Cerebellar cortex (tissue), 1 donor: ENCODE results near the gene PLEKHG7.
A peak's percentile ranks its signal among the peaks of the same experiment; 100 is the strongest.
"Not testable (repeated sequence)": the region's sequence is repeated elsewhere in the genome, so short reads cannot be mapped to it uniquely, and the experiment has no call there.

ENCODE experiments used
- DNase-seq: peaks from one replicate; pipeline ENCODE4 v3.0.0-alpha.2; 2015; ENCODE audit warnings: low spot score

PLEKHG7 gene

DNA sequence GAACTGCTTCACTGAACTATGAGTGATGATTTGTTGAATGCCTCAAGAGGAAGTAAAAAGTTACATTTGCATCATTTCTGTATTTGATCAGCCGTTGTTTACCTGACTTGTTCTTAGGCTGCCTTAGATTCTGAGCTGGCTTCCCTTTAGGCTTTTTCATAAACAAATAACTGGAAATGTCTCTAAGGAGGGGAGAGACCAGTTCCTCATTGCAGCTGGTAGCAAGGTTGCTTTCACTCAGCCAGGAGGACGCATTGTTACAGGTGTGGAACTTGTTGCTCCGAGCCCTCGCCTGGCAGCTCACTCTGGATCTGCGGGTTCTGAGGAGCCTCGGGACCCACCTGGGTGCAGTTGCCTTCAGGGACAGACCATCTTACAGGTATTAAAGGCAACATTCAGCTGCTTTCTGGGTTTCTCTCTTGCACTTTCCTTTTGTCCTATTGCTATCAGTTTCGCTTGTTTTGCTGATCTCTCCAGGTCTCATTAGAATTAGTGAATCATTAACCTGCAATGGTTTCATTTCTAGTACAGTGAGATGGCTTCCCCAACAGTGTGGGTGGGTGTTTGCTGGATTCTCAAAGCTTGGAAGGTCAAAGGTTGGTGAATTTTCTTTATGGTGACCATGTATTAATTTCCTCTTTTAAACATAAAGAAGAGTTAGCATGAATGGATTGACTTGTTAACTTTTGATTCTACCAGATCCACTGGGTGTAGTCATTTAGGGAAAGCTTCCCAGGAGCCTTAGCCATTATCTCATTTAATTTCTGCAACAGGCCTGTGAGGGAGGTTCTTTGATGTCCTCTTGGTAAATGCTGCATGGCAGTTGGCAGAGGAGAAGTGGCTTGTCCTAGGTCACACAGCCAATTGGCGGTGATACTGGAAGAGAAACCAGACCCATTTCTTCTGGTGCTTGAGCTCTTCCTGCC, at the start of gene PLEKHG7:
TSS of gene PLEKHG7 (plus strand) at position 236 of the 926 bp plus-strand sequence. CDS start 3,643 bp downstream, outside the sequence.
- DNase-seq = no peak

DNA sequence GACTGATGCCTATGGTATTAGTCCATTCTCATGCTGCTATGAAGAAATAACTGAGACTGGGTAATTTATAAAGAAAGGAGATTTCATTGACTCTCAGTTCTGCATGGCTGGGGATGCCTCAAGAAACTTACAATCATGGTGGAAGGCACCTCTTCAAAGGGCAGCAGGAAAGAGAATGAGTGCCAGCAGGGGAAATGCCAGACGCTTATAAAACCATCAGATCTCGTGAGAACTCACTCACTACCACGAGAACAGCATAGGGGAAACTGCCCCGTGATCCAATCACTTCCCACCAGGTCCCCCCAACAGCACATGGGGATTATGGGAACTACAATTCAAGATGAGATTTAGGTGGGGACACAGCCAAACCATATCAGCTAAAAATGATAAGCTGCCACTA, 48.5 kb upstream of the PLEKHG7 start:
- DNase-seq = not testable (repeated sequence)

- DNase-seq = no peak
Measured at GRCh38 chr12:92654929-92655328, 47.9 kb upstream of the PLEKHG7 start.

- no peak for DNase-seq
Measured at GRCh38 chr12:92656911-92657310, 45.9 kb upstream of the PLEKHG7 start.

GRCh38 chr12:92657770-92658169, 45.0 kb upstream of the PLEKHG7 start:
- DNase-seq = no peak

- DNase-seq = no peak
Measured at GRCh38 chr12:92658611-92659010, 44.2 kb upstream of the PLEKHG7 start.

DNA sequence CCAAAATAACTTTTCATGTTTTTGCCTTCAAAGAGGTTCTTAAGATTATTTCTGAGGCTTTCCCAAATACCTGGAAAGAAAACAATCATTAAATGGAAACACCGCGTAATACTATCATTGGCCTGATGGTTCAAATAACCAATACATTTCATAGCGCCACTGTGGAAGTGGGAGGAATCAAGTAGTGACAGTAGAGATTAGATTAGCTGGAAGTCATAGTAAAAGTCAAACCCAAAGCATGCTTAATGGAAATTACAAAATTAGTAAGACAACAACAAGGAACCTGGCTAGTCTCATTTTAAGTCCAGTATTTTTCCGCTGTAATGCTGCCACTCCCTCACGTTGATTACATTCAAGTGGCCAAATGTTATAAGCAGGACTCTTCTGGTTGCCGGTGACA, 41.5 kb upstream of the PLEKHG7 start:
- no peak for DNase-seq

DNA sequence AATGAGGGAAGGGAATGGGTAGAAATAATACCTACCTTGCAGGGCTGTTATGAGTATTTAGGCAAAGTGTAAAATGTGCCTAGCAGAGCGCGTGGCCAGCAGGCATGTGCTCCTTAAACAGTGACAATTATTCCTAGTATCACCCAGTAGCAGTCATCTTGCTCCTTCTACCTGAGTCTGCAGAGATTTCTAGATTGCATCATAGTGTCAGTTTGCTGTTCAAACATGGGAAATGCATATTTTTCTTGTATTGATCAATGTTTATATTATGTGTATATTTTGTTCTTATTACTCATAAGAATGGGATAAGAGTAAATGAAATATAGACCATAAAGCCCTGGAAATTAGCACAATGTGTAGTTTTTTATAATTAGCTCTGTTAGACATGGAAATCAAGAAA, 37.3 kb upstream of the PLEKHG7 start:
- no peak for DNase-seq

- no peak for DNase-seq
Measured at GRCh38 chr12:92668739-92669138, 34.0 kb upstream of the PLEKHG7 start.

DNA sequence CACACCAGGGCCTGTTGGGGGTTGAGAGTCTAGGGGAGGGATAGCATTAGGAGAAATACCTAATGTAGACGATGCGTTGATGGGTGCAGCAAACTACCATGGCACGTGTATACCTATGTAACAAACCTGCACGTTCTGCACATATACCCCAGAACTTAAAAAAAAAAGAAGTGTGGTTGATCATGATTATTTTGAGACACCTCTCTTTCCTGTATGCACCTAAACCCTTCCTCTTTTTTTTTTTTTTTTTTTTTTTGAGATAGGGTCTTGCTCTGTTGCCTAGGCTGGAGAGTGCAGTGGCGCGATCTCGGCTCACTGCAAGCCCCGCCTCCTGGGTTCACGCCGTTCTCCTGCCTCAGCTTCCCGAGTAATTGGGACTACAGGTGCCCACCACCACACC, 31.3 kb upstream of the PLEKHG7 start:
- DNase-seq = not testable (repeated sequence)

GRCh38 chr12:92673756-92674155, 29.0 kb upstream of the PLEKHG7 start:
- DNase-seq = no peak

- no peak for DNase-seq
Measured at GRCh38 chr12:92674500-92674899, 28.3 kb upstream of the PLEKHG7 start.

GRCh38 chr12:92675092-92675865, 27.5 kb upstream of the PLEKHG7 start:
- DNase-seq = no peak

DNA sequence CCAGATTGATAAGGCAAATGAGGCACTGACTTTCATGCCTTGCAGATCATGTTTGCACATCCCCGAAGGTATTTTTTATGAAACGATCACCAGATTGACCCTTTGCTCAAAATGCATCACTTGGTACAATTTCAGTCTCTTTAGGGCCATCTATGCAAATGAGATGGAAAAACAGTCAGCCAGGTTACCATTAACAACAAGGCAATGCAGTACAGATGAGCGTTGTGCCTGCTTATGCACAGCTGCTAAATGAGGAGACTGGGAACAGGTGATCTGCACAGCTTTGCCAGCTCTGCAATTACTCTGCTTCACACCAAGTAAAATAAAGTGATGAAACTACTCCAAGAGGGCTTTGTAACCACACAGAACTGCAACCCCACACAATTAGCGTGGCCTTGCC, 26.1 kb upstream of the PLEKHG7 start:
- no peak for DNase-seq

DNA sequence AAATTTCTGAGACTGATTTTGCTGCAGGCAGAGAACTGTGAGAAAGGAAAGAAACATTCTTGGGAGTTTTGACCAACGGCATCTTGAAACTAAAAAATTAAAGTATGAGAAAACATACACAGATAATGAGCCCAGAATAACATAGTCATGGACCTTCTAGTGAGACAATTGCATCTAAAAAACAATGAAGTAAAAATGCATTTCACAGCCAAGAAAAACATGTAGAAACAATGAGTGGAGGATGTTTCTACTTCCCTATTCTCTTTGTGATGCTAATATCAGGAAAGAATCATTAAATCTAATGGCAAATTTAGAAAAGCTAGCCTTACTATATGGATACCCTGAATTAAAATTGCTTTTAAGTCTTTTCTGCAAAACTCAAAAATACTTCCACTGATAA, 12.2 kb upstream of the PLEKHG7 start:
- DNase-seq = no peak

GRCh38 chr12:92695056-92695455, 7.7 kb upstream of the PLEKHG7 start:
- no peak for DNase-seq

DNA sequence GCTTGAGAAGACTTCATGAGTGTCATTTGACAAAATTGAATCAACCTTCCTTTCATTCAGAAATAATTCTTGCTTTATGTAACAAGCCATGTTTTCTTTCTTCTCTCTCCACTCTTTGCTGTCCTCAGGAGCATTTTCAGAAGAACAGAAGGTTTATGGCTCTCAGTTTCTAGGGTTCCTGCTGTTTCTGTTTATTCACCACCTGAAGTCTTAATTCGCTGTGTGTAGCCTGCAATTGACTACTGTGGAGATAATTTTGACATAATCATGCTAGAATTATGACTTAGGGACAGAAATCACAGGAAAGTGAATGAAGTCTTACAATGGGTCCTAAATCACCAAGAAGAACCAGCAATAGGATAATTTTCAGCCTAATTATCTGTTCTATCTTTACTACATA, 7.2 kb upstream of the PLEKHG7 start:
- DNase-seq = peak; percentile 89

DNA sequence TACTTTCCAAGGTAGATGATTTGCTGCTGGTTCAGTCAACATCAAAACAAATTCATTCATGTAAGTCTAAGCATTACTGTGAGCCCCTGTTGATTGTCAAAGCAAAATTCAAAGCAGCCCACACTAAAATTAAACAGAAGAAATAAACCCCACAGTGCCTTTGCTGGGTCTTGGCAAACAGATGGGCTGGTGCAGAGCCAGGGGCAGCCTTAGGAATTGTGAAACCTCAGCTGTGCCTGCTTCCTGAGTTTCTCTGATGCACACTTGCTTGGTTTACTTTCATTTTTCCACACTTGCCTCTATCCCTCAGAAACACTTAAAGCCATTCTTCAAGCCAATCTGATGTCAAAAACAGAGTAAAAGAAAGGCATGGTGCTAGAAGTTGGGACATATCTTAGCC, 6.6 kb upstream of the PLEKHG7 start:
- DNase-seq = peak; percentile 79

DNA sequence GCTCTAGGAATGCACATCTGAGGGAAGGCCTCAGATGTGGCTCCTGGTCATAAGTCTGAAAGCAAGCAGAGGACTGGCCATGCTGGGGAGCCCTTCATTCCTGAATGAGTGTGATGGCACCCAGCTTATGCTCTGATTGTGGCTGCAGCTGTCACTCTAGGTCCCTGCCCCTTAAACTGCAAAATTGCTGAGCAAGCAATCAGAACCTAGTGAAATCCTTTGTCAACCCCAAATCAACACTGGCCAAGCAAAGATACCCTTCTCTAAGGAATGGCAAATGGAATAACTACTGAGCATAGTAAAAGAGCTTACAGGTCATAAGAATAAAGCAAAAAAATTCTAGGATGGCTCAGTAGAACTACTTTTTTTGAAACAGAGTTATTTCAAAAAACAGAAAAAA, 4.3 kb upstream of the PLEKHG7 start:
- no peak for DNase-seq

GRCh38 chr12:92701441-92701840, 1.3 kb upstream of the PLEKHG7 start:
- no peak for DNase-seq

GRCh38 chr12:92703786-92704185, 997 bp downstream of the PLEKHG7 start:
- DNase-seq = no peak

GRCh38 chr12:92706594-92706993, 3.8 kb downstream of the PLEKHG7 start:
- DNase-seq = no peak

DNA sequence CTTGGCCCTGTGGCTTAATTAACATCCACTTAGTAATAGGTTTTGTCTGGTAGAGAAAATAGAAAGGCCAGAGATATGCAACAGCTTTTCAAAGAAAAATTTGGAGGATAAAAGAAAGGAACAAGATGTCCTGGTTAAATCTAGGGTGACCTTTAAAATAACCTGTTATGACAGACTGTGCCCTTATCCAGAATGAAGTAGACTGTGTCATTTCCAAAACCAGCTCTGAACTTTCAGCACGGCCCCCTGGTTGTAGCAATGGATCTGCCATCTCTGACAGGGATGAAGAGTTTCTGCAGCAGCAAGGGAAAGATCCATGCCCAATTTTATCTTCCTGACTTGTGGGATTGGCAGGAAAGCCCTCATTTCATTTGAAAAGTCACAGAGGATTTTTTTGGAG, 5.1 kb downstream of the PLEKHG7 start:
- DNase-seq = no peak
